Activated CD4-positive, alpha-beta T cell treated with anti-CD3 and anti-CD28 coated beads, Interleukin-2, Interleukin-4, amounts not matched to agents 100 ng/mL and 50 ng/mL, durations not matched to agents 16 hours and 8 hours (primary cell): ENCODE results near the gene PPDPF.
"Not testable (repeated sequence)": the region's sequence is repeated elsewhere in the genome, so short reads cannot be mapped to it uniquely, and the experiment has no call there.

Experiments
- DNase-seq: peaks from one replicate; pipeline ENCODE4 v3.0.0-alpha.2; 2020; ENCODE audit warnings: low spot score

PPDPF gene

GRCh38 chr20:63551068-63551467, 30.5 kb downstream of the PPDPF start:
- DNase-seq = no peak

GRCh38 chr20:63552481-63553249, 32.1 kb downstream of the PPDPF start:
- peak; percentile 27 for DNase-seq

- peak; percentile 74 for DNase-seq
Observed at GRCh38 chr20:63553251-63553932, 32.8 kb downstream of the PPDPF start.

GRCh38 chr20:63553933-63554290, 33.3 kb downstream of the PPDPF start, which contains the start of gene FNDC11:
Gene FNDC11, plus strand, starts transcription at chr20:63554159. Its CDS starts 1,505 bp downstream, at chr20:63555664.
- no peak for DNase-seq

GRCh38 chr20:63554361-63555278, 34.1 kb downstream of the PPDPF start:
- no peak for DNase-seq

- DNase-seq = no peak
Observed at GRCh38 chr20:63555661-63556381, 35.3 kb downstream of the PPDPF start.

- no peak for DNase-seq
Observed at GRCh38 chr20:63556873-63557478, 36.4 kb downstream of the PPDPF start.

GRCh38 chr20:63557481-63557891, 36.9 kb downstream of the PPDPF start:
- DNase-seq = no peak

- DNase-seq = no peak
Observed at GRCh38 chr20:63558804-63559484, 38.4 kb downstream of the PPDPF start.

- DNase-seq = not testable (repeated sequence)
Observed at GRCh38 chr20:63559485-63560332, 39.1 kb downstream of the PPDPF start.

- no peak for DNase-seq
Observed at GRCh38 chr20:63560333-63560805, 39.8 kb downstream of the PPDPF start.

GRCh38 chr20:63560856-63561609, 40.5 kb downstream of the PPDPF start:
- no peak for DNase-seq

GRCh38 chr20:63561624-63562396, 41.2 kb downstream of the PPDPF start:
- no peak for DNase-seq

- DNase-seq = no peak
Observed at GRCh38 chr20:63562461-63563224, 42.1 kb downstream of the PPDPF start.

GRCh38 chr20:63563225-63563935, 42.8 kb downstream of the PPDPF start:
- no peak for DNase-seq

- no peak for DNase-seq
Observed at GRCh38 chr20:63564036-63564810, 43.7 kb downstream of the PPDPF start.
